ENCODE measurements around the gene SLC25A29. TPM values are rescaled to one million over a fixed set of nuclear protein-coding genes. Genes with fewer than 3 reads are reported as not detected.
A peak's percentile ranks its signal among the peaks of the same experiment; 100 is the strongest.
"Not testable (repeated sequence)": the region's sequence is repeated elsewhere in the genome, so short reads cannot be mapped to it uniquely, and the experiment has no call there.

The SLC25A29 gene
- total RNA-seq, 1 experiment from 2014 or later = 33.9 TPM

- intact Hi-C loops (cut with micrococcal nuclease) = no loop called here
- Mint-ChIP-seq H3K4me3 (ENCODE audit: unreplicated experiment) (no peak overlapping the region), H3K27me3 (ENCODE audit: insufficient read depth, unreplicated experiment) (no peaks in the 10 kb centered on the region), H3K27ac (ENCODE audit: low read depth, unreplicated experiment) (no peak overlapping the region), H3K36me3 (ENCODE audit: insufficient read depth, unreplicated experiment) (peaks cover 76% of the 10 kb centered on the region), H3K9me3 (ENCODE audit: unreplicated experiment) (no peaks in the 10 kb centered on the region), H3K4me1 (ENCODE audit: insufficient read depth, unreplicated experiment) (no peaks in the 10 kb centered on the region)
- DNase-seq (ENCODE audit: unreplicated experiment) = no peak
- CTCF ChIA-PET = no interaction called here
- no TSS peak for BruUV-seq (replicated peaks)
- POLR2A ChIA-PET = interaction anchor here (1.4 kb wide), 1 partner anchor 24 kb away, joined by 5 read pairs; no protein-coding TSS in a partner anchor
- no peak for TF ChIP-seq CTCF (IDR thresholded peaks at IDR 0.05; ENCODE audit: unreplicated experiment)
These were observed 42.8 kb upstream of the SLC25A29 start for GRCh38 chr14:100348784-100349685.

- H3K4me1 Mint-ChIP-seq (ENCODE audit: insufficient read depth, unreplicated experiment) = no peaks in the 10 kb centered on the region
- no peak for TF ChIP-seq CTCF (IDR thresholded peaks at IDR 0.05; ENCODE audit: unreplicated experiment)
- intact Hi-C loops (cut with micrococcal nuclease) = no loop called here
- BruUV-seq (replicated peaks) = no TSS peak
- H3K36me3 Mint-ChIP-seq (ENCODE audit: insufficient read depth, unreplicated experiment) = peaks cover 76% of the 10 kb centered on the region
- no peak overlapping the region for H3K4me3 Mint-ChIP-seq (ENCODE audit: unreplicated experiment)
- no peak overlapping the region for H3K27ac Mint-ChIP-seq (ENCODE audit: low read depth, unreplicated experiment)
- CTCF ChIA-PET = no interaction called here
- no peaks in the 10 kb centered on the region for H3K9me3 Mint-ChIP-seq (ENCODE audit: unreplicated experiment)
- no peak for DNase-seq (ENCODE audit: unreplicated experiment)
- POLR2A ChIA-PET = interaction anchor here (1.4 kb wide), 1 partner anchor 25 kb away, joined by 5 read pairs; no protein-coding TSS in a partner anchor
- H3K27me3 Mint-ChIP-seq (ENCODE audit: insufficient read depth, unreplicated experiment) = no peaks in the 10 kb centered on the region
These were observed 42.0 kb upstream of the SLC25A29 start for GRCh38 chr14:100348253-100348729.

- no peak for TF ChIP-seq CTCF (IDR thresholded peaks at IDR 0.05; ENCODE audit: unreplicated experiment)
- Mint-ChIP-seq H3K4me1 (ENCODE audit: insufficient read depth, unreplicated experiment) (peaks cover 6% of the 10 kb centered on the region), H3K27me3 (ENCODE audit: insufficient read depth, unreplicated experiment) (no peaks in the 10 kb centered on the region), H3K4me3 (ENCODE audit: unreplicated experiment) (no peak overlapping the region), H3K9me3 (ENCODE audit: unreplicated experiment) (no peaks in the 10 kb centered on the region), H3K27ac (ENCODE audit: low read depth, unreplicated experiment) (peak overlapping the region; percentile 9), H3K36me3 (ENCODE audit: insufficient read depth, unreplicated experiment) (peaks cover 65% of the 10 kb centered on the region)
- BruUV-seq (replicated peaks) = no TSS peak
- no peak for DNase-seq (ENCODE audit: unreplicated experiment)
- CTCF ChIA-PET = interaction anchor here (0.6 to 0.9 kb wide), 2 partner anchors 61 to 95 kb away, joined by 3 to 4 read pairs; no protein-coding TSS in a partner anchor
- intact Hi-C loops (cut with micrococcal nuclease) = no loop called here
- POLR2A ChIA-PET = interaction anchor here (0.6 kb wide), 1 partner anchor 40 kb away, joined by 3 read pairs; the partner anchor contains the start of gene SLC25A29
These were observed 40.3 kb upstream of the SLC25A29 start for GRCh38 chr14:100346306-100347091.

GRCh38 chr14:100345711-100346110, 39.5 kb upstream of the SLC25A29 start:
- ChIA-PET POLR2A (no interaction called here), CTCF (interaction anchor here (0.9 kb wide), 1 partner anchor 60 kb away, joined by 4 read pairs; no protein-coding TSS in a partner anchor)
- intact Hi-C loops (cut with micrococcal nuclease) = no loop called here
- H3K27me3 Mint-ChIP-seq (ENCODE audit: insufficient read depth, unreplicated experiment) = no peaks in the 10 kb centered on the region
- no peak overlapping the region for H3K27ac Mint-ChIP-seq (ENCODE audit: low read depth, unreplicated experiment)
- TF ChIP-seq CTCF (IDR thresholded peaks at IDR 0.05; ENCODE audit: unreplicated experiment) = no peak
- H3K9me3 Mint-ChIP-seq (ENCODE audit: unreplicated experiment) = no peaks in the 10 kb centered on the region
- no peak overlapping the region for H3K4me3 Mint-ChIP-seq (ENCODE audit: unreplicated experiment)
- peaks cover 65% of the 10 kb centered on the region for H3K36me3 Mint-ChIP-seq (ENCODE audit: insufficient read depth, unreplicated experiment)
- DNase-seq (ENCODE audit: unreplicated experiment) = no peak
- BruUV-seq (replicated peaks) = no TSS peak
- peaks cover 6% of the 10 kb centered on the region for H3K4me1 Mint-ChIP-seq (ENCODE audit: insufficient read depth, unreplicated experiment)

- H3K4me1 Mint-ChIP-seq (ENCODE audit: insufficient read depth, unreplicated experiment); POLR2A ChIA-PET; BruUV-seq (replicated peaks); intact Hi-C loops (cut with micrococcal nuclease); H3K4me3 Mint-ChIP-seq (ENCODE audit: unreplicated experiment); H3K27me3 Mint-ChIP-seq (ENCODE audit: insufficient read depth, unreplicated experiment); DNase-seq (ENCODE audit: unreplicated experiment); H3K9me3 Mint-ChIP-seq (ENCODE audit: unreplicated experiment); CTCF ChIA-PET; H3K27ac Mint-ChIP-seq (ENCODE audit: low read depth, unreplicated experiment): not testable (repeated sequence)
- peaks cover 65% of the 10 kb centered on the region for H3K36me3 Mint-ChIP-seq (ENCODE audit: insufficient read depth, unreplicated experiment)
These were observed 38.4 kb upstream of the SLC25A29 start for GRCh38 chr14:100344657-100345056.

- BruUV-seq (replicated peaks); H3K9me3 Mint-ChIP-seq (ENCODE audit: unreplicated experiment); H3K4me1 Mint-ChIP-seq (ENCODE audit: insufficient read depth, unreplicated experiment); intact Hi-C loops (cut with micrococcal nuclease); DNase-seq (ENCODE audit: unreplicated experiment); H3K27me3 Mint-ChIP-seq (ENCODE audit: insufficient read depth, unreplicated experiment); H3K4me3 Mint-ChIP-seq (ENCODE audit: unreplicated experiment); CTCF ChIA-PET; POLR2A ChIA-PET; H3K27ac Mint-ChIP-seq (ENCODE audit: low read depth, unreplicated experiment): not testable (repeated sequence)
- H3K36me3 Mint-ChIP-seq (ENCODE audit: insufficient read depth, unreplicated experiment) = peaks cover 67% of the 10 kb centered on the region
These were observed 36.6 kb upstream of the SLC25A29 start for GRCh38 chr14:100342826-100343225.
